ENCODE data around the gene MEX3D. TPM values are rescaled to one million over a fixed set of nuclear protein-coding genes. Genes with fewer than 3 reads are reported as not detected.

The MEX3D gene
- total RNA-seq, 1 donor from 2014 or later: 83.7 TPM

DNA sequence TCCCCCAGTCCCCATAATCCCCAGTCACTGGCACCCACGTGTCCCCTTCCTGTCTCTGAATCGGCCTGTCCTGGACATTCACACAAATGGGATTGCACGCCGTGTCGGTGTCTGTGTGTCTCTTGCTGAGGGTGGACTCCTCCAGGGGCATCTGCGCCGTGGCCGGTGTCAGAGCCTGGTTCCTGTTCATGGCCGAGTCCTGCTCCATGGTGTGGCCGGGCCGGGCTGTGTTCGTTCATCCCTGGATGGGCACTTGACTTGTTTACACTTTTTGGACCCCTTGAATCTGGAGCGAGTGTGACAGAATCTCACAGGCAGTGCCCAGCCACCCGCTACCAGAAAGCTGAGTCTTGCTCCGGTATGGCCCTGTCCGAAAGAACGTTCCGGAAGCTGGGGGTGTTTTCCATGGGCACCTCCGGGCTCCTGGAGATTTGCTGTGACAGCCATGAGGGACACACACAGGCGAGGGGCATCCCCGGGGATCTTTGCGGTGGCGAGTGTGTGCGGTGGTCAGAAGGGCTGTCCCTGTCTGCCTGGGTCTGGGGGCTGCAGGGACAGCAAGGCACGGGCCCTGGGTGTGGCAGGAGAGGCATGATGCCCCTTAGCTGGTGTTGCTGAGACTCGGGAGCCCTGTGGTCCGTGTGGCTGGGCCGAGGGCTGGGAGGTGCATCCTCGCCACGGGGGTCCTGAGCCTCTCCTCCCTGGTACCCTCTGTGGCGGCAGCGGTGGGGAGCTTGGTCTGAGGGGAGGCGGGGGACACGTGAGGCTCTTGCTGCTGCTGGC lies 6.4 kb upstream of the MEX3D start:
- TF ChIP-seq, protein P1, sequence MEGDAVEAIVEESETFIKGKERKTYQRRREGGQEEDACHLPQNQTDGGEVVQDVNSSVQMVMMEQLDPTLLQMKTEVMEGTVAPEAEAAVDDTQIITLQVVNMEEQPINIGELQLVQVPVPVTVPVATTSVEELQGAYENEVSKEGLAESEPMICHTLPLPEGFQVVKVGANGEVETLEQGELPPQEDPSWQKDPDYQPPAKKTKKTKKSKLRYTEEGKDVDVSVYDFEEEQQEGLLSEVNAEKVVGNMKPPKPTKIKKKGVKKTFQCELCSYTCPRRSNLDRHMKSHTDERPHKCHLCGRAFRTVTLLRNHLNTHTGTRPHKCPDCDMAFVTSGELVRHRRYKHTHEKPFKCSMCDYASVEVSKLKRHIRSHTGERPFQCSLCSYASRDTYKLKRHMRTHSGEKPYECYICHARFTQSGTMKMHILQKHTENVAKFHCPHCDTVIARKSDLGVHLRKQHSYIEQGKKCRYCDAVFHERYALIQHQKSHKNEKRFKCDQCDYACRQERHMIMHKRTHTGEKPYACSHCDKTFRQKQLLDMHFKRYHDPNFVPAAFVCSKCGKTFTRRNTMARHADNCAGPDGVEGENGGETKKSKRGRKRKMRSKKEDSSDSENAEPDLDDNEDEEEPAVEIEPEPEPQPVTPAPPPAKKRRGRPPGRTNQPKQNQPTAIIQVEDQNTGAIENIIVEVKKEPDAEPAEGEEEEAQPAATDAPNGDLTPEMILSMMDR (IDR thresholded peaks at IDR 0.05): no peak
- Histone ChIP-seq H3K36me3 (peaks cover 12 to 27% of the 10 kb centered on the region in 2 donors), H3K4me3 (no peak overlapping the region), H3K9me3 (no peaks in the 10 kb centered on the region), H3K4me1 (no peaks in the 10 kb centered on the region), H3K27ac (no peak overlapping the region), H3K27me3 (no peaks in the 10 kb centered on the region)
- intact Hi-C loops (cut with DNase I): no loop called here
- no peak for DNase-seq (ENCODE audit: low spot score in 2 of 2)

DNA sequence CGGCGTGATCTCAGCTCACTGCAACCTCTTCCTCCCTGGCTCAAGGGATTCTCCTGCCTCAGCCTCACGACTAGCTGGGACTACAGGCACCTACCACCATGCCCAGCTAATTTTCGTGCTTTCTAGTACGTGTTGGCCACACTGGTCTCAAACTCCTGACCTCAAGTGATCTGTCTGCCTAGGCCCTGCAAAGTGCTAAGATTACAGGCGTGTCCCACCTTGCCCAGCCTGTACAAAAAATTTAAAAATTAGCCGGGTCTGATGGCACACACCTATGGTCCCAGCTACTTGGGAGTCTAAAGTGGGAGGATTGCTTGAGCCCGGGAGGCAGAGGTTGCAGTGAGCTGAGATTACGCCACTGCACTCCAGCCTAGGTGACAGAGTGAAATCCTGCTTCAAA lies 4.7 kb upstream of the MEX3D start:
- intact Hi-C loops (cut with DNase I): no loop called here
- H3K4me1 ChIP-seq: peaks cover 4 to 5% of the 10 kb centered on the region in 2 donors
- no peak overlapping the region for H3K27ac ChIP-seq
- no peaks in the 10 kb centered on the region for H3K9me3 ChIP-seq
- no peak overlapping the region for H3K4me3 ChIP-seq
- no peaks in the 10 kb centered on the region for H3K27me3 ChIP-seq
- peaks cover 4 to 12% of the 10 kb centered on the region in 2 donors for H3K36me3 ChIP-seq
- no peak for DNase-seq (ENCODE audit: low spot score in 2 of 2)
- TF ChIP-seq, protein P1 (IDR thresholded peaks at IDR 0.05): no peak

- intact Hi-C loops (cut with DNase I): no loop called here
- Histone ChIP-seq H3K4me3 (no peak overlapping the region), H3K27ac (no peak overlapping the region), H3K36me3 (no peaks in the 10 kb centered on the region), H3K9me3 (no peaks in the 10 kb centered on the region), H3K4me1 (peaks cover 4 to 5% of the 10 kb centered on the region in 2 donors), H3K27me3 (no peaks in the 10 kb centered on the region)
- DNase-seq (ENCODE audit: low spot score in 2 of 2): no peak
- TF ChIP-seq, protein P1 (IDR thresholded peaks at IDR 0.05): no peak
These were observed 3.2 kb upstream of the MEX3D start for GRCh38 chr19:1571358-1571757.

DNA sequence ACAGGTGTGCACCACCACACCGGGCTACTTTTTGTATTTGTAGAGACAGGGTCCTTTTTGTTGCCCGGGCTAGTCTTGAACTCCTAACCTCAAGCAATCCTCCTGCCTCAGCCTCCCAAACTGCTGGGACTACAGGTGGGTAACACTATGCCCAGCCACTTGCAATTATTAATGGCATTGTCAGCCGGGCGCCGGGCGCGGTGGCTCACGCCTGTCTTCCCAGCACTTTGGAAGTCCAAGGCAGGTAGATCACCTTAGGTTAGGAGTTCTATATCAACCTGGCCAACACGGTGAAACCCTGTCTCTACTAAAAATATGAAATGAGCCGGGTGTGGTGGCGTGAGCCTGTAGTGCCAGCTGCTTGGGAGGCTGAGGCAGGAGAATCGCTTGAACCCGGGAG lies 2.7 kb upstream of the MEX3D start:
- peaks cover 4 to 9% of the 10 kb centered on the region in 2 donors for H3K4me1 ChIP-seq
- H3K27me3 ChIP-seq: no peaks in the 10 kb centered on the region
- H3K36me3 ChIP-seq: no peaks in the 10 kb centered on the region
- intact Hi-C loops (cut with DNase I): no loop called here
- no peak for DNase-seq (ENCODE audit: low spot score in 2 of 2)
- TF ChIP-seq, protein P1 (IDR thresholded peaks at IDR 0.05): no peak
- H3K27ac ChIP-seq: no peak overlapping the region
- no peaks in the 10 kb centered on the region for H3K9me3 ChIP-seq
- H3K4me3 ChIP-seq: no peak overlapping the region

DNA sequence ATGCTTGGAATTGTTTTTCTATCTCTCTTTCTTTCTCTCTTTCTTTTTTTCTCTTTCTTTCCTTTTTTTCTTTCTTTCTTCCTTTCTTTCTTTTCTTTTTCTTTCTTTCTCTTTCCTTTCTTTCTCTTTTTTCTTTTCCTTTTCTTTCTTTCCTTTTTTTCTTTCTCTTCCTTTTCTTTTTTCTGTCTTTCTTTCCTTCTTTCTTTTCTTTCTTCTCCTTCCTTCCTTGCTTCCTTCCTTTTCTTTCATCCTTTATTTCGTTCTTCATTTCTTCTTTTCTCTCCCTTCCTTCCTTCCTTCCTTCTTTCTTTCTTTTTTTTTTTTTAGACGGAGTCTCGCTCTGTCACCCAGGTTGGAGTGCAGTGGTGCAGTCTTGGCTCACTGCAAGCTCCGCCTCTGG lies 1.9 kb upstream of the MEX3D start:
- Histone ChIP-seq H3K27me3 (no peaks in the 10 kb centered on the region), H3K36me3 (no peaks in the 10 kb centered on the region), H3K9me3 (no peaks in the 10 kb centered on the region), H3K27ac (no peak overlapping the region), H3K4me1 (peaks cover 4 to 9% of the 10 kb centered on the region in 2 donors), H3K4me3 (no peak overlapping the region)
- DNase-seq (ENCODE audit: low spot score in 2 of 2): no peak
- TF ChIP-seq, protein P1 (IDR thresholded peaks at IDR 0.05): no peak
- intact Hi-C loops (cut with DNase I): loop anchor here (5.0 kb wide), 1 partner anchor 37 kb away; the partner anchor contains the start of gene UQCR11
